Measurements from ENCODE around the gene CIROP.

DNA sequence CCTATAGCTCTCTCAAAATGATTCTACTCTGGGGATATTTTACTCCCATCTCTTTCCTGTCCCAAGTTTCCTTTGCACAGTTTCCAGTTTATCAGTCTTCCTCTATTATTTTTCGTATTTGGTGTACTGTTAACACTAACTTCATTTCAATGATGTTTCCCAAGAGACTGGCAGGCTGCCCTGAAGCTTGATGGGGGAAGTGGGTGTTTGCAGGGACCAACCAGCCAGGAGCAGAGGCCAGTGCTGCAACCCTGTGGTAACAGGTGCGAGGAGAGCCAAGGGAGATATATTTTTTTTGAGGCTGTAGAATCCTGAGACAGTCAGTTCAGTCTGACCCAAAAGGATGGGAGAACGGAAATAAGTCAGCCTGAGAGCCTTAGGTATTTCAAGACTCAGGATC, 26.1 kb upstream of the CIROP start:
- TF ChIP-seq POLR2A (IDR thresholded peaks at IDR 0.05) (no peak), CTCF (IDR thresholded peaks at IDR 0.05) (no peak)

Measured in heart left ventricle (tissue), 13 donors.